H54 (cell line): ENCODE data around the gene GABARAPL1.
"Not testable (repeated sequence)": the region's sequence is repeated elsewhere in the genome, so short reads cannot be mapped to it uniquely, and the experiment has no call there.

Experiments
- DNase-seq: peaks from one replicate; pipeline ENCODE4 v3.0.0; 2011; ENCODE audit warnings: low spot score, mixed read lengths; ENCODE audit not compliant: insufficient read length
- FAIRE-seq: peaks from 3 replicates; lab custom pipeline; 2011; peaks lifted over from hg19 to GRCh38; lab: Jason Lieb, UNC
- POLR2A ChIP-seq: IDR thresholded peaks from 2 replicates; pipeline ENCODE4 v1.6.1; 2011; ENCODE audit warnings: low read depth, mild to moderate bottlenecking, low read length

GABARAPL1 gene

GRCh38 chr12:10213168-10214135 lies 775 bp downstream of the GABARAPL1 start:
- FAIRE-seq (no peak), DNase-seq (peak; percentile 33)
- TF ChIP-seq POLR2A, result no peak

DNA sequence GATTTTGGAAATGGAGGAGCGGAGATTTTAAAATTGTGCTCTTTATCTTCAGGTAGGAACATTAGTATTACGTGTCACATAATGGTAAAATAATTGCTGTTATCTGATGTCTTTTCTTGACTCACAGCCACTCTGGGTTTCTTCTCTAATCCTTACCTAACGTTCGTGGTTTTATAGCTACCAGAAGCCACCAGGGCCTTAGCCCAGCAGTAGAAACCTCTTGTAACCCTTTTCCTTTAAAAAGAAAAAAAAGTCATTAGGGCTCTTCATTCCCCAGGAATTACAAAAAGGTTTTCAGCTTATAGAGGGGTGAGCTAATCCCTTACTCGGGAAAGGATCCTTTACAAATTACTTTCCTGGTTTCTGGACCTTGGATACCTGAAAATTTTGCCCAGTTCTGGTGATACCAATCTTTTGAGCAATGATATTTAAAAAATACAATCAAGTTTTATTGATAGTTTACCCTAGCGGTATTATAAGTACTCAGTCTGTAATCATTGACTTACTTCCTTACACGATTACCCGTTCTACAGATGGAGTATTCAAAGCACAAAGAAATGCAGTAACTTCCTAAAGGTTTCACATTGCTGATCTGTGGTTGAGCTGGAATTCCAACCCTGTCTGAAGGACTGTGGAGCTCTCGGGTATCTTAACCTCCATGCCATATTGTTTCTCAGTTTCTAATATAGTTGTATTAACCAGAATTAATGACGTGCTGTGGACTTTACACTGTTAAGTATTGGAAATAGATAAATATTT lies 1.6 kb downstream of the GABARAPL1 start:
- TF ChIP-seq POLR2A, result no peak
- peak; percentile 30 for FAIRE-seq
- no peak for DNase-seq

GRCh38 chr12:10214895-10215267 lies 2.2 kb downstream of the GABARAPL1 start:
- no peak for TF ChIP-seq POLR2A
- FAIRE-seq, result no peak
- DNase-seq, result no peak

GRCh38 chr12:10215436-10215835 lies 2.8 kb downstream of the GABARAPL1 start:
- no peak for DNase-seq
- no peak for FAIRE-seq
- no peak for TF ChIP-seq POLR2A

GRCh38 chr12:10215946-10216345 lies 3.3 kb downstream of the GABARAPL1 start:
- DNase-seq, FAIRE-seq: not testable (repeated sequence)

DNA sequence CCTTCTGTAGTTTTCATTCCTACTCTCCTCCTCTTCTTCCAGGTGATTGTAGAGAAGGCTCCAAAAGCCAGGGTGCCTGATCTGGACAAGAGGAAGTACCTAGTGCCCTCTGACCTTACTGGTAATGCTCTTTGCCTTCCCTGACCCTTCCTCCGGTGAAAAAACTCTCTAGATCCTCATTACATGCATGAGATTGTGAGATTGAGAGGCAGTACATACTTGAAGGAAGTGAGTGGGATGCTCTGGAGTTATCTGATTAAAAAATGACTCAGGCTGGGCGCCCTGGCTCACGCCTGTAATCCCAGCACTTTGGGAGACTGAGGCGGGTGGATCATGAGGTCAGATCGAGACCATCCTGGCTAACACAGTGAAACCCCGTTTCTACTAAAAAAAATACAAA lies 5.3 kb downstream of the GABARAPL1 start:
- no peak for FAIRE-seq
- TF ChIP-seq POLR2A, result no peak

GRCh38 chr12:10220398-10221077 lies 7.9 kb downstream of the GABARAPL1 start:
- no peak for DNase-seq
- FAIRE-seq, result no peak
- TF ChIP-seq POLR2A, result no peak

More for the DNA sequence above, 5.3 kb downstream of the GABARAPL1 start:
- no peak for DNase-seq

DNA sequence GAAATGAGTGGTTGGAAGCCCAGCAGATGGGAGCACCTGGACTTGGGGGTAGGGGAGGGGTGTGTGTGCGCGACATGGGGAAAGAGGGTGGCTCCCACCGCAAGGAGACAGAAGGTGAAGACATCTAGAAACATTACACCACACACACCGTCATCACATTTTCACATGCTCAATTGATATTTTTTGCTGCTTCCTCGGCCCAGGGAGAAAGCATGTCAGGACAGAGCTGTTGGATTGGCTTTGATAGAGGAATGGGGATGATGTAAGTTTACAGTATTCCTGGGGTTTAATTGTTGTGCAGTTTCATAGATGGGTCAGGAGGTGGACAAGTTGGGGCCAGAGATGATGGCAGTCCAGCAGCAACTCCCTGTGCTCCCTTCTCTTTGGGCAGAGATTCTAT lies 9.2 kb downstream of the GABARAPL1 start:
- no peak for FAIRE-seq
- TF ChIP-seq POLR2A, result no peak

GRCh38 chr12:10223208-10223607 lies 10.5 kb downstream of the GABARAPL1 start:
- FAIRE-seq (no peak), DNase-seq (no peak)
- no peak for TF ChIP-seq POLR2A

More for the DNA sequence above, 9.2 kb downstream of the GABARAPL1 start:
- DNase-seq, result no peak

DNA sequence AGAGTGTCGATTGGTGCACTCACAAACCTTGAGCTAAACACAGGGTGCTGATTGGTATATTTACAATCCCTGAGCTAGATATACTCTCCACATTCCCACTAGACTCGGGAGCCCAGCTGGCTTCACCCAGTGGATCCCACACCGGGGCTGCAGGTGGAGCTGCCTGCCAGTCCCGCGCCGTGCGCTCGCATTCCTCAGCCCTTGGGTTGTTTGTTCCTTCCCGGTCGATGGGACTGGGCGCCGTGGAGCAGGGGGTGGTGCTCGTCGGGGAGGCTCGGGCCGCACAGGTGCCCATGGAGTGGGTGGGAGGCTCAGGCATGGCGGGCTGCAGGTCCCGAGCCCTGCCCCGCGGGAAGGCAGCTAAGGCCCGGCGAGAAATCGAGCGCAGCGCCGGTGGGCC lies 12.7 kb downstream of the GABARAPL1 start:
- FAIRE-seq, DNase-seq: not testable (repeated sequence)

DNA sequence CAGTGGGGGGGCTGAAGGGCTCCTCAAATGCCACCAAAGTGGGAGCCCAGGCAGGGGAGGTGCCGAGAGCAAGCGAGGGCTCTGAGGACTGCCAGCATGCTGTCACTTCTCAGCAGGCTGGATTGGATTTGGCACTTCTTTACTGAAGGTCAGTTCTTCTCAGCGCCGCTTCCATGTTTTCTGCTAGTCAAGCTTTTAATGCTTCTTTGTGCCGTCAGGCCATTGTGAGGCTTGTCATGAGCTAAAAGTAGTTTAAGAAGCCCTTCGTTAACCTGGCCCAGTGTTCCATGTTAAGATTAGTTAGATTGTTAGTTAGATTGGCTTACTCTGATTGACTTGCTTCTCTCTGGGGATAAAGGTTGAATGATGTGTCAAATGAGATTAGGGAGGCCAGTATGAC lies 13.4 kb downstream of the GABARAPL1 start:
- no peak for DNase-seq
- TF ChIP-seq POLR2A, result no peak
- no peak for FAIRE-seq

DNA sequence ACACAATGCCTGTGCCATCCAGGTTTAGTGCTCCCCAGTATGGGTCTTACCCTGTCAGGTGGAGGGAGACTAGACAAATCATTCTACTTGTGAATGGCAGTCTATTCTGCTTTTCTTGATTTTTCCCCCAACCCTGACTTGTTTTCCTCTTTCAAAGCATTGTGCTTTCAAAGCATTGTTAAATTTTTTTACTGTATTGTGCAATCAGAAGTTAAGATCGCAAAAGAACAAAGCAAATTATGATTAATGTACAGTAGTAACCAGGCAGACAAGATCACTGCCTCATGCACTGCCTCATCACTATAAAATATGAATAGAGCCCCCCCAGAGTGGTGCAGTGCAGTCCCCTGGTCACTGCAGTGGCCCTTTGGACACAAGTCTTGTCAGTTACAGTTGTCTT lies 14.1 kb downstream of the GABARAPL1 start:
- FAIRE-seq (no peak), DNase-seq (no peak)
- no peak for TF ChIP-seq POLR2A

GRCh38 chr12:10227648-10228047 lies 15.0 kb downstream of the GABARAPL1 start:
- no peak for FAIRE-seq
- TF ChIP-seq POLR2A, result no peak
- DNase-seq, result no peak

DNA sequence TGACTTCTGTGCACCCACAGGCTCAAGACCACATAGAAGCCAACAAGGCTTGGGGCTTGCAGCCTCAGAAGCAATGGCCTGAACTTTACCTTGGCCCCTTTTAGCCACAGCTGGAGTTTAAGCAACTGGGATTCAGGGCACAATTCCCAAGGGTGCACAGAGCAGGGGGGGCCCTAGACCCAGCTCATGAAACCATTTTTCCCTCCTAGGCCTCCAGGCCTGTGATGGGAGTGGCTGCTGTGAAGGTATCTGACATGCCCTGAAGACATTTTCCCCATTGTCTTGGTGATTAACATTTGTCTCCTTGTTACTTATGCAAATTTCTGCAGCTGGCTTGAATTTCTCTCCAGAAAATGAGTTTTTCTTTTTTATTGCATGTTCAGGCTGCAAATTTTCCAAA lies 21.9 kb downstream of the GABARAPL1 start:
- FAIRE-seq, result no peak
- TF ChIP-seq POLR2A, result no peak
- no peak for DNase-seq
